HG02571 (cell line): Measurements from ENCODE around the gene TRIL.

Experiments
- ATAC-seq: cut with Tn5 transposase; IDR thresholded peaks from one replicate; pipeline ENCODE4 v1.9.1; 2021; ENCODE audit warnings: mild to moderate bottlenecking, moderate library complexity; ENCODE audit not compliant: unreplicated experiment

The TRIL gene

GRCh38 chr7:28958235-28958979 lies at the start of gene TRIL:
Gene TRIL (minus strand): TSS chr7:28958330. CDS start chr7:28958046, 284 bp downstream.
- ATAC-seq = no peak

- ATAC-seq = no peak
These were observed 49.0 kb upstream of the TRIL start for GRCh38 chr7:29007127-29007526.

GRCh38 chr7:29005829-29006228 lies 47.7 kb upstream of the TRIL start:
- no peak for ATAC-seq

- no peak for ATAC-seq
These were observed 47.3 kb upstream of the TRIL start for GRCh38 chr7:29005406-29005805.

- ATAC-seq = no peak
These were observed 45.6 kb upstream of the TRIL start for GRCh38 chr7:29003703-29004102.

GRCh38 chr7:29000717-29001076 lies 42.6 kb upstream of the TRIL start:
- no peak for ATAC-seq

GRCh38 chr7:28999895-29000716 lies 42.0 kb upstream of the TRIL start:
- no peak for ATAC-seq

- ATAC-seq = no peak
These were observed 41.3 kb upstream of the TRIL start for GRCh38 chr7:28999427-28999826.

- ATAC-seq = no peak
These were observed 40.0 kb upstream of the TRIL start for GRCh38 chr7:28998105-28998504.

- ATAC-seq = no peak
These were observed 38.7 kb upstream of the TRIL start for GRCh38 chr7:28996836-28997235.

GRCh38 chr7:28993371-28993770 lies 35.2 kb upstream of the TRIL start:
- no peak for ATAC-seq

GRCh38 chr7:28992798-28993197 lies 34.7 kb upstream of the TRIL start:
- ATAC-seq = no peak

GRCh38 chr7:28990200-28990960 lies 32.2 kb upstream of the TRIL start:
- ATAC-seq = no peak

GRCh38 chr7:28989211-28989980 lies 31.3 kb upstream of the TRIL start:
- no peak for ATAC-seq

GRCh38 chr7:28988810-28989209 lies 30.7 kb upstream of the TRIL start:
- ATAC-seq = no peak

GRCh38 chr7:28988091-28988490 lies 30.0 kb upstream of the TRIL start:
- ATAC-seq = no peak

GRCh38 chr7:28986765-28987110 lies 28.6 kb upstream of the TRIL start:
- no peak for ATAC-seq

- ATAC-seq = no peak
These were observed 28.1 kb upstream of the TRIL start for GRCh38 chr7:28986028-28986764.

GRCh38 chr7:28984631-28985030 lies 26.5 kb upstream of the TRIL start:
- no peak for ATAC-seq

- ATAC-seq = no peak
These were observed 26.1 kb upstream of the TRIL start for GRCh38 chr7:28984217-28984616.
